CD4-positive, alpha-beta T cell treated with Interleukin-2 at 100 ng/mL for 4 hours (primary cell): ENCODE measurements around the gene AGO4.
"Not testable (repeated sequence)": the region's sequence is repeated elsewhere in the genome, so short reads cannot be mapped to it uniquely, and the experiment has no call there.

Experiments
- DNase-seq: peaks from one replicate; pipeline ENCODE4 v3.0.0-alpha.2; 2020; ENCODE audit warnings: low spot score

The AGO4 gene

GRCh38 chr1:35810096-35810881, 2.5 kb downstream of the AGO4 start:
- no peak for DNase-seq

- DNase-seq: not testable (repeated sequence)
Measured at GRCh38 chr1:35812754-35813153, 4.9 kb downstream of the AGO4 start.

GRCh38 chr1:35825255-35825654, 17.4 kb downstream of the AGO4 start:
- no peak for DNase-seq

- no peak for DNase-seq
Measured at GRCh38 chr1:35832276-35832905, 24.6 kb downstream of the AGO4 start.

- no peak for DNase-seq
Measured at GRCh38 chr1:35833395-35833794, 25.6 kb downstream of the AGO4 start.

- DNase-seq: no peak
Measured at GRCh38 chr1:35834218-35834617, 26.4 kb downstream of the AGO4 start.

- no peak for DNase-seq
Measured at GRCh38 chr1:35835398-35835797, 27.6 kb downstream of the AGO4 start.

GRCh38 chr1:35836734-35837133, 28.9 kb downstream of the AGO4 start:
- no peak for DNase-seq

GRCh38 chr1:35838693-35839245, 31.0 kb downstream of the AGO4 start:
- no peak for DNase-seq

- DNase-seq: no peak
Measured at GRCh38 chr1:35844826-35845225, 37.0 kb downstream of the AGO4 start.

GRCh38 chr1:35845766-35846165, 38.0 kb downstream of the AGO4 start:
- DNase-seq: no peak

GRCh38 chr1:35847935-35848565, 40.2 kb downstream of the AGO4 start:
- DNase-seq: no peak

GRCh38 chr1:35850051-35850450, 42.2 kb downstream of the AGO4 start:
- no peak for DNase-seq

- no peak for DNase-seq
Measured at GRCh38 chr1:35850716-35851115, 42.9 kb downstream of the AGO4 start.

- DNase-seq: no peak
Measured at GRCh38 chr1:35851132-35851869, 43.5 kb downstream of the AGO4 start.

- no peak for DNase-seq
Measured at GRCh38 chr1:35852241-35852640, 44.4 kb downstream of the AGO4 start.

GRCh38 chr1:35854989-35855700, 47.3 kb downstream of the AGO4 start:
- DNase-seq: no peak

GRCh38 chr1:35856964-35857363, 49.1 kb downstream of the AGO4 start:
- no peak for DNase-seq

- DNase-seq: no peak
Measured at GRCh38 chr1:35857830-35858229, 50.0 kb downstream of the AGO4 start.

- DNase-seq: no peak
Measured at GRCh38 chr1:35860696-35861095, 52.9 kb downstream of the AGO4 start.

GRCh38 chr1:35863136-35863535, 55.3 kb downstream of the AGO4 start:
- no peak for DNase-seq
